Gastrocnemius medialis (tissue), 4 donors: ENCODE data around the gene PPP2R3C. TPM values are rescaled to one million over a fixed set of nuclear protein-coding genes. Genes with fewer than 3 reads are reported as not detected.

Experiments used
- ATAC-seq, 2 donors: fragments of 150-250 bp; one replicate each; pipeline ENCODE4 v1.9.1; 2016
- DNase-seq, 2 donors: peaks; one replicate each; pipeline ENCODE4 v3.0.0-alpha.2; 2019
- H3K27ac ChIP-seq, 4 donors: fragments of 200-600 bp; sonication (generic); 1 replicate in 1 of 4; 2 replicates in 3 of 4; pipeline ENCODE4 v1.5.1; 2016 to 2018; ENCODE audit warnings: mild to moderate bottlenecking in 2 of 4, moderate library complexity in 1 of 4
- H3K27me3 ChIP-seq, 3 donors: fragments of 200-600 bp; sonication (generic) in 2 of 3; 1 replicate in 1 of 3; 2 replicates in 2 of 3; pipeline versions ENCODE4 v1.5.1 to v1.6.0; 2016 to 2019; ENCODE audit warnings: mild to moderate bottlenecking in 1 of 3, moderate library complexity in 1 of 3
- H3K36me3 ChIP-seq, 2 donors: fragments of 200-600 bp; sonication (generic) in 1 of 2; one replicate each; pipeline ENCODE4 v1.5.1; 2017 to 2018
- H3K4me1 ChIP-seq, 2 donors: fragments of 200-600 bp; sonication (generic) in 1 of 2; one replicate each; pipeline ENCODE4 v1.5.1; 2016 to 2017; ENCODE audit warnings: mild to moderate bottlenecking in 2 of 2
- H3K4me3 ChIP-seq, 4 donors: fragments of 200-600 bp; sonication (generic) in 3 of 4; 1 replicate in 1 of 4; 2 replicates in 3 of 4; pipeline ENCODE4 v1.5.1; 2016 to 2019; ENCODE audit warnings: mild to moderate bottlenecking in 2 of 4
- H3K9me3 ChIP-seq, 3 donors: fragments of 200-600 bp; sonication (generic) in 2 of 3; 1 replicate in 1 of 3; 2 replicates in 2 of 3; pipeline ENCODE4 v1.5.1; 2016 to 2019
- CTCF ChIP-seq, 5 experiments: fragments of 450-650 bp in 3 of 5; fragments of 200-600 bp in 2 of 5; sonication (generic) in 2 of 5; IDR thresholded peaks in 4 of 5; conservative IDR thresholded peaks in 1 of 5; 1 replicate in 4 of 5; 2 replicates in 1 of 5; pipeline ENCODE4 v1.5.1; 2016 to 2019; ENCODE audit warnings: antibody characterized with exemption in 5 of 5, mild to moderate bottlenecking in 3 of 5, moderate library complexity in 3 of 5
- POLR2A ChIP-seq, 2 donors: fragments of 450-650 bp; IDR thresholded peaks; one replicate each; pipeline ENCODE4 v1.6.1; 2017; ENCODE audit warnings: antibody characterized with exemption in 2 of 2, mild to moderate bottlenecking in 2 of 2, moderate library complexity in 2 of 2
- in situ Hi-C, 4 donors: fragments of 200-750 bp; cut with MboI; loops; one replicate each; pipeline versions ENCODE4 v1.15.0 to v1.8.0; 2017; ENCODE audit warnings: low sequenced_read_pairs in 4 of 4
- intact Hi-C: fragments of 100-400 bp; cut with DNase I; formaldehyde crosslinking; loops from one replicate; pipeline ENCODE4 v1.15.1; 2023; ENCODE audit warnings: low total_unique reads
- total RNA-seq, 4 donors: library from RNA; depleted of rRNA; stranded (reverse); fragments of >200 nt; gene quantifications; one replicate each; pipeline versions ENCODE4 v1.1.0 to v1.2.3, GENCODE V29; 2016

The PPP2R3C gene
- total RNA-seq, 4 donors from 2014 or later = 27.9 to 59.4 (median 33.2) TPM

GRCh38 chr14:35052637-35053036, 69.2 kb downstream of the PPP2R3C start:
- Histone ChIP-seq H3K4me3 (no peak overlapping the region), H3K27me3 (no peaks in the 10 kb centered on the region), H3K4me1 (peaks cover 30 to 42% of the 10 kb centered on the region in 2 donors), H3K27ac (peak overlapping the region in 2 of 4 donors; percentile 1 to 39), H3K9me3 (no peaks in the 10 kb centered on the region), H3K36me3 (peaks cover 3 to 12% of the 10 kb centered on the region in 2 donors)
- in situ Hi-C loops = no loop called here
- intact Hi-C loops = loop anchor here (10.0 kb wide), 1 partner anchor 242 kb away; the partner anchor contains the start of gene PSMA6
- no peak for DNase-seq
- no peak for TF ChIP-seq CTCF (IDR thresholded peaks at IDR 0.05 in 4 of 5, conservative IDR thresholded peaks at IDR 0.05 in 1 of 5)
- TF ChIP-seq POLR2A (IDR thresholded peaks at IDR 0.05) = no peak
- ATAC-seq = no peak

GRCh38 chr14:35051796-35052195, 70.0 kb downstream of the PPP2R3C start:
- intact Hi-C loops = loop anchor here (10.0 kb wide), 1 partner anchor 243 kb away; the partner anchor contains the start of gene PSMA6
- in situ Hi-C loops = no loop called here
- peaks cover 3 to 12% of the 10 kb centered on the region in 2 donors for H3K36me3 ChIP-seq

GRCh38 chr14:35050652-35051051, 71.1 kb downstream of the PPP2R3C start:
- H3K27me3 ChIP-seq = no peaks in the 10 kb centered on the region
- H3K4me3 ChIP-seq = no peak overlapping the region
- H3K36me3 ChIP-seq = peaks cover 3 to 12% of the 10 kb centered on the region in 2 donors
- no peaks in the 10 kb centered on the region for H3K9me3 ChIP-seq
- peaks cover 36 to 39% of the 10 kb centered on the region in 2 donors for H3K4me1 ChIP-seq
- DNase-seq (peak in 1 of 2 donors; percentile 47), ATAC-seq (peak; percentile 53 to 75)
- peak overlapping the region; percentile 68 to 91 (median 81) for H3K27ac ChIP-seq
- TF ChIP-seq CTCF (IDR thresholded peaks at IDR 0.05 in 4 of 5, conservative IDR thresholded peaks at IDR 0.05 in 1 of 5) = no peak
- TF ChIP-seq POLR2A (IDR thresholded peaks at IDR 0.05) = peak in 1 of 2 donors; percentile 16
- in situ Hi-C loops = no loop called here
- intact Hi-C loops = loop anchor here (10.0 kb wide), 1 partner anchor 244 kb away; the partner anchor contains the start of gene PSMA6

More at GRCh38 chr14:35051796-35052195, 70.0 kb downstream of the PPP2R3C start:
- no peak overlapping the region for H3K4me3 ChIP-seq
- H3K9me3 ChIP-seq = no peaks in the 10 kb centered on the region
- DNase-seq (no peak), ATAC-seq (no peak)
- peaks cover 38 to 45% of the 10 kb centered on the region in 2 donors for H3K4me1 ChIP-seq
- no peak for TF ChIP-seq POLR2A (IDR thresholded peaks at IDR 0.05)
- TF ChIP-seq CTCF (IDR thresholded peaks at IDR 0.05 in 4 of 5, conservative IDR thresholded peaks at IDR 0.05 in 1 of 5) = no peak
- H3K27me3 ChIP-seq = no peaks in the 10 kb centered on the region
- H3K27ac ChIP-seq = peak overlapping the region in 3 of 4 donors; percentile 75 to 91 (median 87)

GRCh38 chr14:35047976-35048513, 73.7 kb downstream of the PPP2R3C start:
- DNase-seq (no peak), ATAC-seq (no peak)
- Histone ChIP-seq H3K27me3 (no peaks in the 10 kb centered on the region), H3K4me1 (peaks cover 39 to 42% of the 10 kb centered on the region in 2 donors), H3K27ac (peak overlapping the region in 3 of 4 donors; percentile 18 to 91 (median 87)), H3K4me3 (peak overlapping the region in 1 of 4 donors; percentile 94), H3K9me3 (no peaks in the 10 kb centered on the region), H3K36me3 (no peaks in the 10 kb centered on the region)
- TF ChIP-seq CTCF (IDR thresholded peaks at IDR 0.05 in 4 of 5, conservative IDR thresholded peaks at IDR 0.05 in 1 of 5) = no peak
- intact Hi-C loops (loop anchor here (2.0 to 10.0 kb wide), 3 partner anchors 75 to 757 kb away; partner anchors contain the start of genes NFKBIA, PRORP and RALGAPA1), in situ Hi-C loops (loop anchor here in 1 of 4 donors (25.0 kb wide), 1 partner anchor 364 kb away; the partner anchor contains the start of gene NFKBIA)
